HG02678 (cell line): Measurements from ENCODE around the gene TXN.

ENCODE experiments used
- ATAC-seq: cut with Tn5 transposase; IDR thresholded peaks from one replicate; pipeline ENCODE4 v1.9.1; 2021; ENCODE audit warnings: mild to moderate bottlenecking, moderate library complexity; ENCODE audit not compliant: unreplicated experiment

Gene TXN

GRCh38 chr9:110256380-110257096, at the start of gene TXN:
TXN (minus strand) TSS chr9:110256507; CDS start chr9:110256435, 72 bp downstream.
- peak; percentile 68 for ATAC-seq

DNA sequence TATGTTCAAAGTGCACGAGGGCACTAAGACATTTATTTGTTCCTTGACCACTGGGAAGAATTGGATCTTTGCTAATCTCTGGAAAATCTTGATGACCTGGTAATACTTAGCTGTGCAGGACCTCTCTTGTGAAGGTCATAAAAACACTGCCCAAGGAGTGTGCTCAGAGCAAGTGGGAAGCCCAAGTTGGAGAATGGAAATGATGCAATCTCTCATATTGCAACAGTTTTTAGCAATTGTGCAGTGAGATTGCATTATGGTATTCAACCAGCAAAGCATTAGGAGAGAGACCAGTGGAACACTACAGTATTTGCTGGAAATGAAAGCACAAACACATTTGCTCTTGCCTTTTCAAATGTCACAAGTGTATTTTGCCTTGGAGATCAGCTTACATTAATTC, 46.8 kb upstream of the TXN start:
- no peak for ATAC-seq

- no peak for ATAC-seq
Measured at GRCh38 chr9:110298043-110298605, 41.8 kb upstream of the TXN start.

GRCh38 chr9:110293248-110293647, 36.9 kb upstream of the TXN start:
- no peak for ATAC-seq

DNA sequence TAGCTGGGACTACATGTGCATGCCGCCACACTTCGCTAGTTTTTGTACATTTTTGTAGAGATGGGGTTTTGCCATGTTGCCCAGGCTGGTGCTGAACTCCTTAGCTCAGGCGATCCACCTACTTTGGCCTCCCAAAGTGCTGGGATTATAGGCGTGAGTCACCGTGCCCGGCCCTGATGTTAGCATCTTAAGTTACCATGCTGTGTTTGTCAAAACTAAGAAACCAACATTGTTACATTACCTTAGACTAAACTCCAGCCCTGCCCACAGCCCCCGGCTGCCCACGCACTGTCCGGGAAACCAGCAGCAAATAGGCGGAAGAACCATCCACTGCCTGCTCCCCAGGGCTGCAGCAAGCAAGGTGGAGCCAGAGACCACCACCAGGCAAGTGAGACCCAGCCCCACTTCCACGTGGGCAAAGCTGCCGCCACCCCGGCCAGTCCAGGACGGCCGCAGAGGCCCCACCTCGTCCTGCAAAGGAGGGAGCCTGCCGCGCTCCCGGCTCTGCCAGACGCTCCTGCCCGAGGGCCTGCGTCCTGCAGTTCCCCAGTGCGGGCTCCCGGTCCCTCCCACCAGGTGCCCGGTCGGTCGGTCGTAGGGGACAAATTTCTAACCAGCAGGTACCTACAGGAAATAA, 35.7 kb upstream of the TXN start:
- ATAC-seq: no peak

GRCh38 chr9:110290001-110290400, 33.7 kb upstream of the TXN start:
- no peak for ATAC-seq

DNA sequence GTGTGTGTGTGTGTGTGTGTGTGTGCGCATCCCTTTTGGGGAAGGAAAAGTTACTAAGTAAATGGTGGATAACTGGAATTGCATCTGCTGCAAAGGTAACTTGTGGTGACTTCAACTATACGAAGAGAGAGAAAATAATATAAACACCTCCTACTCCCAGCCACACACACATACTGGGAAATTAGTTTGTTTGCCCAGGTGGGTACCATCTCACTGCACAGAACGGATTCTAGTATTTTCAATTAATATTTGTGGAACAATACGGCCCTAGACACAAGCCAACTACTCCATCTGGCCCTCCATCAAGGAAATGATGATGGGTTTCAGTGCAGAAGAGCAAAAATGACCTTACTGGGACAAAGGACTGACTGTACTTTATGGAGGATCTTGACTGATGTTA, 32.2 kb upstream of the TXN start:
- ATAC-seq: no peak

- ATAC-seq: no peak
Measured at GRCh38 chr9:110287289-110287680, 31.0 kb upstream of the TXN start.

DNA sequence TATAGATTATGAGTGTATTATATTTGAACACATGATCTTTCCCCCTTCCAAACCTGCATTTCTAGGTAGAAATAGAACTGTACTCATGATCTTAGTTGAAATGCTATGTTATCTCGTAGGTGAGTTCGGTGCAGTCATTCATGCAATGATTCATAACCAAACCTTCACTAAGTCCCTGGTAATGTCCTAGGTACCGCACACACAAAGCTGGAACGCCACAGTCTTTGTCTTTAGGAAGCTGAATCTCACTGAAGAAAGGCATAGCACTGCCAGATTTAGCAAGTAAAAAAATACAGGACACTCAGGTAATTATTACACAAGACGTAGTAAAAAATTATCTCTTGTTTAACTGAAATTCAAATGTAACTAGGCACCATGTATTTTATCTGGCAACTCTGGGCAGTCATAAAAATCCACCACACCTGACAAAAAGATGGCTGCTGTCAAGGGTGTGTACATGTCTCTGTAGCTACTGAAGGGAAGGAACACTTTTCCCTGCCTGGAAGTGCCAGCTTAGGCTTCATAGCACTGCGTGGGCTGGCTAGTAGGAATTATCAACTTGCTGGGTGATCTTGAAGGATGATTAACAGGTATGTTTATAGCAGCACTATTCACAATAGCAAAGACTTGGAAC, 28.0 kb upstream of the TXN start:
- ATAC-seq: no peak

DNA sequence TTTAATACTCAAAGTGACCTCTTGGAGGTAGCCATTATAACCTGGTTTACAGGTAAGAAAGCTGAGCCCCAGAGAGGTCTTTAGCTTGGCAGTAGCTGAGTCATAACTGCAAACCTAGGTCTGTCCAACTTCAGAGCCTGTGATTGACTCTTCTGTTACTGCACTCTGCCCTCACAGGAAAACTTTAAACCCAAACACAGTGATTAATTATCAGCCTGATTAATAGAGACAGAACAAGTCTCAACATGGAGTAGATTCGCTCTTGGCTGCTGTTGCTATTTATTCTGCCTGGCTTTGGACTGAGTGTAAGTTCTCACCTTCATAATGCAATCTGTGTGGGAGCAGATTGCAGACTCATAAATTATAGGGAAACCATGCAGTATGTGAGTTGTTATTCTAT, 27.4 kb upstream of the TXN start:
- ATAC-seq: no peak

- no peak for ATAC-seq
Measured at GRCh38 chr9:110282739-110283081, 26.4 kb upstream of the TXN start.

DNA sequence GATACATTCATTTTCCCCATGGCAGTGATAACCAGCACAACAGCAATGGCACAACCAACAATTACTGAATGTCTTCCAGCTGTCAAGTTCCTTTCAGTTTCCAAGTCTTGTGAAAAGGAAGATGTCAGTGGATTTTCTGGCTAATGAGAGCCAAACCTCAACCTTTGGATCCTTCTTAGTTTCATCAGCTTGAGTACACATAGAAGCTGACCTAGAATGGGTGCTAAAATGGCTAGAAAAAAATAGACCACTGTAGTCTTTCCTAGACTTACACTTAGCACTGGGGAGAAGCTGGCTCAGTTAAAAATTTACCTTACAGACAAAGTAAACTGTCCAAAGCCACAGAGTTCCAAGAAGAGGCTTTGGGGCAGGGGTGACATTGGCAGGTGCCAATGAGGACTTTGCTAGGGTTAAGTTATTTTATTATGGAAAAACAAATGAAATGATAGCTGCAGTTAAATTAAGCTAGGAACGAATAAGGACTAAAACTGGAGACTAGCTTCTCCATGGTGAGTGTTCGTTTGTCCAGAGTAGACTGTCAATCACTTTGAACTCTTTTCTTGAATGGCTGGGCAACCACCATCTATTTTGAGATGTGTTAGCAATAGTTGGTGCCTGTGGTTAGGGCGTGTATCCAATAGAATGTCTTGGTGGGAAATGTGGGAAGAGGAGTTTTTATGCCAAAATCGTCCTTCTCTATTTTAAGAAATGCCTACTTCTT, 25.9 kb upstream of the TXN start:
- no peak for ATAC-seq

DNA sequence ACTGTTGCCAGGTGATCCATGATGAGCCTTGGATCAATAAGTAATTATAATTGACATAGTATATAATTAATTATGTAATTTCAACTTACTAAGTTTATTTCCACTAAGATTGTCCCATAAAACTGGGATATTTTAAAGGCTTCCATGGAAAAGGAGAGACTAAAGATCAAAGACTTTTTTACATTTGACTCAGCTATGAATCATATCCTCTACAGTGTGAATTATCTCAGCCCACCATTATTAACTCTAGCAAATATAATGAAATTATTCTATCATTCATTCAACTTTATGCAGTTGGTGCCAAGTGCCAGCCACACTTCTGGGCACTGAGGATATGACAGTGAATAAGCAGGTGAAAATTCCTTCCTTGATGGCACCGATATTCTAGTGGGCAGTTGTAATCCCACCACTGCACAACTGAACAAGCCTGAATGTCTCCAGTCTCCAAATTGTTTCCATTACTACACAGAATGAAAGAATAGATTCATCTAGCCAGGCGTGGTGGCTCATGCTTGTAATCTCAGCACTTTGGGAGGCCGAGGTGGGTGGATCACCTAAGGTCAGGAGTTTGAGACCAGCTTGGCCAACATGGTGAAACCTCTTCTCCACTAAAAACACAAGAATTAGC, 21.9 kb upstream of the TXN start:
- ATAC-seq: no peak

- ATAC-seq: no peak
Measured at GRCh38 chr9:110276781-110277180, 20.5 kb upstream of the TXN start.

- no peak for ATAC-seq
Measured at GRCh38 chr9:110270211-110270995, 14.1 kb upstream of the TXN start.

- ATAC-seq: no peak
Measured at GRCh38 chr9:110266795-110267194, 10.5 kb upstream of the TXN start.

DNA sequence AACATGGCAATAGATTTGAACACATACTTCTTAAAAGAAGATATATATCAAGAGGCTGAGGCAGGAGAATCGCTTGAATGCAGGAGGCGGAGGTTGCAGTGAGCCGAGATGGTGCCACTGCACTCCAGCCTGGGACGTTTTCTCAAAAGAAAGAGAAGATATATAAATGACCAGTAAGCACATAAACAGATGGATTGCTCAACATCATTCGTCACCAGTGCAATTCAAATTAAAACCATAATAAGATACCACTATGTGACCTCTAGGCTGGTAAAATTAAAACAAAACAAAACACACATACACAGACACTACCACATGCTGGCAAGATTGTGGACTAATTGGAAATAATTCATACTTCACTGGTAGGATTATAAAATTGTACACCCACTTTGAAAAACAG, 5.3 kb upstream of the TXN start:
- no peak for ATAC-seq

DNA sequence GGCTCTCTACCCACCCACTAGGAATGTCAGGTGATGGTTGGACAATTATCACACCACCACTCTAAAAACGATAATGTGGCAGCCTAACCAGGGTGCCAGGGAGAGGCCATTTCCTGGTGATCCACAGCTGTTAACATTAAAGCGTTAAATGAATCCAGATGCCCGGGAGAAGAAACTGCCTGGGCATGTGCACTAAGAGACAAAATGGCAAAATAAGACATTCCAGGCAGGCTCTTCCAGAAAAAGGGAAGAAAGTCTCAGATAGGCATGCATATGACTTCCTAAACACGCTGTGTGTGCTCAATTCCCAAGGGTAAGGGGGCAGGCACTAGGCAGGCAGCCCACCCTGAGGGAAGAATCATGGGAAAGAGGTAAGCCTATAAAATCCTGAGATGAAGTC, 4.6 kb upstream of the TXN start:
- ATAC-seq: no peak

- ATAC-seq: no peak
Measured at GRCh38 chr9:110259566-110259965, 3.3 kb upstream of the TXN start.

DNA sequence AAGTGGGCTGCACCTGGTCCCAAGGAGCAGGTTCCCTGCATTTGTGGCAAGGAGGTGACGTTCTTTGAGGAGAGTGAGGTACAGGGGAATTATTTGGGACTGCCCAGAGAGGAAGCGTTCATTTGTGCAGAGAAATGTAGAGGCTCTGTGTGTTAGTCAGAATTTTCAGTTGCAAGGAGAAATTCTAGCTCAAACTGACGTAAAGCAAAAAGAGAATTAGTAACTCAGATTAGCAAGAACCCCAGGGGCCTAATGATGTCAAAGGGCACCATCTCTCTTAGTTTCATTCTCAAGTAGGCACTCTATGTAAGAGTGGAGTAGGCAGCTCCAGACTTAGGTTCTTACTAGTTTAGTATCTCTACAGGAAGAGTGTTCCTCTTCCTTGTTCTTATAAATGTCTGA, 2.4 kb upstream of the TXN start:
- ATAC-seq: no peak
